Cardiac septum (tissue), 1 donor: Measurements from ENCODE around the gene MMP27. TPM values are rescaled to one million over a fixed set of nuclear protein-coding genes. Genes with fewer than 3 reads are reported as not detected.
"Not testable (repeated sequence)": the region's sequence is repeated elsewhere in the genome, so short reads cannot be mapped to it uniquely, and the experiment has no call there.

Source experiments
- DNase-seq: peaks from one replicate; pipeline ENCODE4 v3.0.0-alpha.2; 2020; ENCODE audit warnings: low spot score
- intact Hi-C: fragments of 100-400 bp; cut with DNase I; formaldehyde crosslinking; loops from one replicate; pipeline ENCODE4 v1.14.0; 2022
- long read RNA-seq: library from polyadenylated mRNA; unstranded; transcript quantifications from one replicate; pipeline ENCODE4 v2.0.0, GENCODE V29; 2021
- total RNA-seq: library from RNA; stranded (reverse); fragmentation: NEBNext Ultra II Directional; extraction: Animal tissue kit (Norgen Biotek cat#: 25700); gene quantifications from one replicate; pipeline ENCODE4 v1.2.1, GENCODE V29; 2021
- donor health status: DM: no; HTN: no; CAD: no.

The MMP27 gene, protein sequence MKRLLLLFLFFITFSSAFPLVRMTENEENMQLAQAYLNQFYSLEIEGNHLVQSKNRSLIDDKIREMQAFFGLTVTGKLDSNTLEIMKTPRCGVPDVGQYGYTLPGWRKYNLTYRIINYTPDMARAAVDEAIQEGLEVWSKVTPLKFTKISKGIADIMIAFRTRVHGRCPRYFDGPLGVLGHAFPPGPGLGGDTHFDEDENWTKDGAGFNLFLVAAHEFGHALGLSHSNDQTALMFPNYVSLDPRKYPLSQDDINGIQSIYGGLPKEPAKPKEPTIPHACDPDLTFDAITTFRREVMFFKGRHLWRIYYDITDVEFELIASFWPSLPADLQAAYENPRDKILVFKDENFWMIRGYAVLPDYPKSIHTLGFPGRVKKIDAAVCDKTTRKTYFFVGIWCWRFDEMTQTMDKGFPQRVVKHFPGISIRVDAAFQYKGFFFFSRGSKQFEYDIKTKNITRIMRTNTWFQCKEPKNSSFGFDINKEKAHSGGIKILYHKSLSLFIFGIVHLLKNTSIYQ
- total RNA-seq, result not detected
- long read RNA-seq, result 0 reads

DNA sequence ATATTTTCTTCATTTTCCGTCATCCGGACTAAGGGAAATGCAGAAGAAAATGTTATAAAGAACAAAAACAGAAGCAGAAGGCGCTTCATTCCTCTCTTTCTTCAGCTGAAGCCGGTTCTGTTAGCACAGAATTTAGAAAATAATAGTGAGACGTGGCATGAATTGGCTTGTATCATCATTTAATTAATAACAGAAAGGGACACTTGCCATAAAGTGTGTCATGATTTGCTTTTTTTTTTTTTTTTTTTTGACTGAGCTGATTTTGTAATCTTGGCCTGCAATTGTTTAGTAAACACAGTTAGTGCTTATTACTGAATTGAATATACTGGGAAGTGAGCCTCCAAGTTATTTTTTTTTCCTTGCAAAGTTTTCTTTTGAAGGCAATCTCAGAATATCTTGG is at the start of gene MMP27:
TSS of gene MMP27 (minus strand) at position 144 of the 400 bp plus-strand sequence. CDS start at position 89, 55 bp downstream.
- intact Hi-C loops, result no loop called here
- no peak for DNase-seq

DNA sequence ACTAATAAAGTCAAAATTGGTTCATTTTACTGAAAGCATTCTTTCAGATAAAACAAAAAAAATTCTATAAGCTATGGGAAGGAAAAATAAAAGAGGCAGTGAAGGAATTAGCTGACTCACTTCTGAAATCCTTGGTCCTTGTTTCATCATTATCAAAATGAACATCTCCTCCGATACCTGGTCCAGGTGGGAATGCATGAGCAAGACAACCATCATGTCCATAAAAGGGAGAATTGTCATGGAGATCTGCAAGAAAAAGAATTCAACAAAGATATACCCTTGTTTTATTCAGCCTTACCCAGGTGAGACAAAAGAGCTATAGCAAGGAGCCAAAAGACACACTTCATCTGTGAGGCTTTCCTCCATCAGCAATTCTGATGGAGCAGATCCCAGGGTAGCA is 47.7 kb upstream of the MMP27 start:
- no peak for DNase-seq
- intact Hi-C loops, result no loop called here

DNA sequence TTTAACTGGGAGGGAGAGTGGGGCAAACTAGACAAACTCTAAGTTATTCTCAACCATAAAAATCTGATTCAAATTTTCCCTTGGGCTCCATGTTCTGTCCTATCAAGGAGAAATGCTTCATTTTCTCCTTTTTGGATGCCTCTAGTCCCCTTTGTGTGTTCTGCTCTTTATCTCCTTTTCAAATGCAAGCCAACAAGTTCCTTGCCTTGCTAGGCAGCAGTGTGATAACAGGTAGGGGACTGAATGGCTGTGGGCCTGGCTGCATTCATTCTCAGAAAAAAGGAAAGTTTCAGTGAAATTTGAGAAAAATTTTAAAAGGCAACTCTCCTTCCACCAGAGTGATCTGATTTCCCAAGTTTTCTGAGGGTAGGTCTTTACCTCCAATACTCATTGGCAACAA is 46.1 kb upstream of the MMP27 start:
- intact Hi-C loops, result no loop called here

DNA sequence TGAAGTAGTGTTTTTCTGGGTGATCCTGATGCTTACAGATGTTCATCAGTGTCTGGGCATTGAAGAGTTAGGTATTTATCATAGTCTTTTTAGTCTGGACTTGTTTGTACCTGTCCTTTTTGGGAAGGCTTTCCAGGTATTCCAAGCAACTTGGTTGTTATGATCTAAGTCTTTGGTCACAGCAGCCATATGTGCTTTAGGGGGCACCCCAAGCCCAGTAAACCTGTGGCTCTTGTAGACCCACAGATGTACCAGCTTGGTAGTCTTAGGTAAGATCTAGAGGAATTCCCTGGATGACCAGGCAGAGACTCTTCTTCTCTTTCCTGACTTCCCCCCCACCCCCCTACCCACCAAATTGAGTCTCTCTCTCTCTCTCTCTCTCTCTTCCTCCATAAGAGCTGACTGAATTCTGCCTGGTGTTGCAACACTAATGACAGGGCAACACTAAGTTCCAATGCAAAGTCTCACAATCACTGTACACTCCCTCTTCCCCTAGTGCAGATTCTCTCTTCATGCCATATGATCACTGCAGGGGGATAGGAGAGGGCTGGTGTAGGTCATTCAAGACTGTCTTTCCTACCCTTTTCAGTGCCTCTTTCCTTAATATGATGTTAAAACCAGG is 43.6 kb upstream of the MMP27 start:
- no peak for DNase-seq
- intact Hi-C loops, result no loop called here

More for the DNA sequence above, 46.1 kb upstream of the MMP27 start:
- no peak for DNase-seq

DNA sequence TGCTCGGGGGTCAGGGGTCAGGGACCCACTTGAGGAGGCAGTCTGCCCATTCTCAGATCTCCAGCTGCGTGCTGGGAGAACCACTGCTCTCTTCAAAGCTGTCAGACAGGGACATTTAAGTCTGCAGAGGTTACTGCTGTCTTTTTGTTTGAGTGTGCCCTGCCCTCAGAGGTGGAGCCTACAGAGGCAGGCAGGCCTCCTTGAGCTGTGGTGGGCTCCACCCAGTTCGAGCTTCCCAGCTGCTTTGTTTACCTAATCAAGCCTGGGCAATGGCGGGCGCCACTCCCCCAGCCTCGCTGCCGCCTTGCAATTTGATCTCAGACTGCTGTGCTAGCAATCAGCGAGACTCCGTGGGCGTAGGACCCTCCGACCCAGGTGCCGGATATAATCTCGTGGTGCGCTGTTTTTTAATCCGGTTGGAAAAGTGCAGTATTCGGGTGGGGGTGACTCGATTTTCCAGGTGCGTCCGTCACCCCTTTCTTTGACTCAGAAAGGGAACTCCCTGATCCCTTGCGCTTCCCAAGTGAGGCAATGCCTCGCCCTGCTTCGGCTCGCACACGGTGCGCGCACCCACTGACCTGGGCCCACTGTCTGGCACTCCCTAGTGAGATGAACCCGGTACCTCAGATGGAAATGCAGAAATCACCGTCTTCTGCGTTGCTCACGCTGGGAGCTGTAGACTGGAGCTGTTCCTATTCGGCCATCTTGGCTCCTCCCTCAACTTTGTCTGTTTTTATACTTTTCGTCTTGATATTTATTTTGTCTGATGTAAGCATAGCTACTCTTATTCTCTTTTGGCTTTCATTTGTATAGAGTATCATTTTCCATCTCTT is 41.4 kb upstream of the MMP27 start:
- intact Hi-C loops, DNase-seq: not testable (repeated sequence)

DNA sequence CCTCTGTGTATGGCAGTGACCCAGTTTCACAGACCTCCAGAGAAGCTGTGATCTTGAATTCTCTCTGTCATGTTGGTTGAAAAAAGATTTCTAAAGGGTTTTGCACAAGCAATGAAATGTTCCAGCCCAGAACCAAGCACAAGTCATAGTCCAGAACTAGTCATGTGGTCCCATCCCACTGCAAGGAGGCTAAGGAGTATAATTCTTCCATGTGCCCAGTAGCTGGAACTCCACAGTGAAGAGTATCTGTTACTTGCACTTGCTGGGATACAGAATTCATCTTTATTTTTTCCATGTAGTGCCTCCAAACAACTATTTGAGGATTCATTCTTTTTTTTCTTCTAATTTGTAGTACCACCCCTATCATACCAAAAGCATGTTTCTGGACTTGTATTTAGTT is 29.1 kb upstream of the MMP27 start:
- intact Hi-C loops, result loop anchor here (5.0 kb wide), 1 partner anchor 208 kb away; no protein-coding TSS in a partner anchor

DNA sequence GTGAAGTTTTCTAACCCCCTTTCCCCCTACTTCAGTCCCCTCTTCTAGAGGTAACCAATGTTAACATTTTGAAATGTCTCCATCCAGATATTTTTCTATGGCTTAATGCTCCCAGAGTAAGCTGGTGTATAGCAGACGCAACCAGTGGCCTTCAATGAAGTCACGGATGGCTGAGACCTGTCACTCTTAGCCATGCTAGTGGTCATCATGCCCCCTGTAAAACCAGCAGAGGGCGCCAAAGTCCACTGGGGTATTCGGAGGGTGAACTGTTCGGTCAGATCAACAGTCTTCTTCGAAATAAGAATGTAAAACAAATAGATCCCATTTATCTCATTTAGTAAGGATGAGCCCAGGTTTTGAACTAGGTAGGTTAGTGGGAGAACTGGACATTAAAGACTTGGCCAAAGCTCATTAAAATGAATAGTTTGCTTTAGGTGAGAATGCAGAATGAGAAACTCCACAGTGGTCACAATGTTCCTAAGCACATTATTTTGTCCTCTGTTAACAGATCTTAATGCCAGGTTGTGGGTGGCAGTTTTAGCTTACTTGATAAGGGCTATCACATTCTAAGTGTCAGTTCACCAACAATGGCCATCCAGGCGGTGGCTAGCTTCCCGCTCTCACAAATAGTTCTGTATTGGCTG is 27.8 kb upstream of the MMP27 start:
- no peak for DNase-seq
- intact Hi-C loops, result loop anchor here (5.0 kb wide), 1 partner anchor 209 kb away; no protein-coding TSS in a partner anchor

More for the DNA sequence above, 29.1 kb upstream of the MMP27 start:
- no peak for DNase-seq

DNA sequence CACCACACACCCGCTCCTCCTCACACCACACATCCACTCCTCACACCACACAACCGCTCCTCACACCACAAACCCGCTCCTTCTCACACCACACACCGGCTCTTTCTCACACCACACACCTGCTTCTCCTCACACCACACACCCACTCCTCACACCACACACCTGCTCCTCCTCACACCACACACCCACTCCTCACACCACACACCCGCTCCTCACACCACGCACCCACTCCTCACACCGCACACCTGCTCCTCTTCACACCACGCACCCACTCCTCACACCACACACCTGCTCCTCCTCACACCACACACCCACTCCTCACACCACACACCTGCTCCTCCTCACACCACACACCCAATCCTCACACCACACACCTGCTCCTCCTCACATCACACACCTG is 25.4 kb upstream of the MMP27 start:
- DNase-seq, result not testable (repeated sequence)
- intact Hi-C loops, result loop anchor here (5.0 kb wide), 1 partner anchor 211 kb away; no protein-coding TSS in a partner anchor

DNA sequence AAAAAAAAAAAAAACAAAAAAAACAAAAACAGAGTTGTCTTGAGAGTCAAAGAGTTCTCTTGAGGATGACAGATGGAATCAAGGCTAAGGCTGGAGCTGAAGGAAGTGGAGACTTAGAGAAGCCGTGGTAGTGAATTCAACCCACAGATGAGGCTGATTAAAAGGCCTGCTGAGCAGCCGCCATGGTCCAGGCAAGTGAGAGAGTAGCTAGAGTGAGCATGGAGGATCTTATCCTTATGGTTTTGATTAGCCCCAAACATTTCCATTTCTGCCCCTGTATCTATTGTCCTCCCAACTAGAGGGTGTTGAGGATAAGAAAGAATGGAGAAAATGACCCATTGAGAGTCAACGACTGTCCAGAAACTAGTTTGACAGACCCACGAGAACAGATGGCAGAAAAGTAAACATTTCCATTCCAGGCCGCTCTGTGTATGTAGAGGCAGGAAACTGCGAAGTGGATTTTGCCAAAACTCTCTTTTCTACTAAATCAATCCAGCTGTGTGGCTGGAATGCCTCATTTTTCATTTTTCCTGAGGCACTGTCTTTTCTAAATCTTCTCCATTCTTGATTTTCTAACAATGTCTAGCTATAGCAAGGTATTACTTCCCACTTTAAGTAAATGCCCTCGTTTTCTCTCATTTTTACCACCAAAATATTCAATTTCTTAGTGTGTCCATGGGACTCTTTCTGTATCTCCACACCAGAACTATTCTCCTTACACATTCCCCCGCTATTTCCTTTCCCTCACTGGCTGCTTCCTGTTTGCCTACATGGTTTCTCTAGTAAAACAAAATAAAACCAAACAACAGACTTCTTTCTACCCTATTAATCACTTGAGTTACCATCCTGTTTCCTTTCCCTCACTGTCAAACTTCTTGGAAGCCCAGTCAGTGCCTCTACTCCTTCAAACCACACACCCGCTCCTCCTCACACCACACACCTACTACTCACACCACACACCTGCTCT is 24.6 kb upstream of the MMP27 start:
- no peak for DNase-seq
- intact Hi-C loops, result loop anchor here (5.0 kb wide), 1 partner anchor 212 kb away; no protein-coding TSS in a partner anchor

DNA sequence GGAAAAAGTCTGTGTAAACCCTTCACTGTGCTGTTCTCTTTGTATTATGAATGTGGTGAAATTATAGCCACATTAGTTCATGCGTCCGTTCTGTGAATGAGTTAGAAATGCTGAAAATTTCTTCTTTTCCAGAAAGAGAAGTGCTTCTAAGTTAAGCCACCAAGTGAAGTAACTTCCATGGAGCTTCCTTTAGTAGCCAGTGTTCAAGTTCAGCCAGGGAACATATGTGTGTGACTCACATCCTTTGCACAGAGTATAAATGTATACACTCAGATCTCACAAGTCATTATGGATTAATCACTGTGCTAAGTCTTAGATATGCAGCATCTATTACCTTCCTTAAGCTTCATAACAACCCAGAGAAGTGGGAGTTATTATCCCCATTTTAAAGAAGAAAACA is 22.3 kb upstream of the MMP27 start:
- DNase-seq, result no peak
- intact Hi-C loops, result no loop called here

DNA sequence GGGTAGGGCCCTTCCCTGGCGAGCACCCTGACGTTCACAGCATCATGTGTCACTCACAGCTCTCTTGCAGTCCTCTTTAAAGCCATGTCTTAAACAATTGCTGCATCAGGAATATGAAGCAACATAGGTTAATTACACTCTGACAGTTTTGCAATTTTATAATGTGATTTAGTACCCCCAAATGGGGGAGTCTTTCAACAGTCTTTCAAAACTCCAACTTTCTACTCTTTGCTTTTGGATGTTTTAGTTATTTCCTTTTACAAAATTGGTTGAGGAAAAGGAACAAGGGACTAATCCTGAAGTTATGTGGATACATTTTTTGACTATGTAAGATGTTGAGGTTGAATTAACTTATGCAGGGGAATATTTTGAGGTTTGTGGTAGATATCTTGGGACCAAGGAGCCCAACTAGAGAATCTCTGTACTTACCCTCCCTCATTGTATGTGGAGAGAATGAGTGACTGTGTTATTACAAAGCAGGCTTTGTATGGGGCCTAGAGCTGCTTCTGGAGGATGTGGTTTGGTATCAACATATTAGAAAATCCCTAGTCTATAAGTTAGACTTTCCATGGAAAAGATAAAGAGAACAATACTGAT is 19.4 kb upstream of the MMP27 start, which contains the start of gene MMP8:
TSS of gene MMP8 (minus strand) at position 51 of the 597 bp plus-strand sequence. CDS start 99 bp downstream, outside the sequence.
- intact Hi-C loops, result no loop called here

DNA sequence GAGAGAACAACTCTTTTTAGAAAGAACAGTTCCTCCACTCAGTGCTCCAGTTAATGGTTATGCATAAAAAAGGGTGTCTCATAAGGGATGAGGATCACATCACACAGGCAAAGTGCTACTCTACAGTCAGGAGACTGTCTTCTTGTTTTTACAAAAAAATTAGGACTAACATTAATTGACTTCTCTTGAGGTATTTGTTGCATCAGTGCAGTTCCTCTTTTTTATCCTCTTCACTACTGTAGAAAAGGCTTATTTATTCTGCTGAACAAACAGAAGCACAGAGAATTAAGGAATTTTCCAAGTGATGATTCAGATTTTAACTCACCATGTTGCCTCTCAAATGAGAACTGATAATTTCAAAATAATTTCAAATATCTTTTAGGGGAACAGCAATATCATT is 17.3 kb upstream of the MMP27 start:
- intact Hi-C loops, result no loop called here
- DNase-seq, result no peak

More for the DNA sequence above, 19.4 kb upstream of the MMP27 start, which contains the start of gene MMP8:
- DNase-seq, result no peak

DNA sequence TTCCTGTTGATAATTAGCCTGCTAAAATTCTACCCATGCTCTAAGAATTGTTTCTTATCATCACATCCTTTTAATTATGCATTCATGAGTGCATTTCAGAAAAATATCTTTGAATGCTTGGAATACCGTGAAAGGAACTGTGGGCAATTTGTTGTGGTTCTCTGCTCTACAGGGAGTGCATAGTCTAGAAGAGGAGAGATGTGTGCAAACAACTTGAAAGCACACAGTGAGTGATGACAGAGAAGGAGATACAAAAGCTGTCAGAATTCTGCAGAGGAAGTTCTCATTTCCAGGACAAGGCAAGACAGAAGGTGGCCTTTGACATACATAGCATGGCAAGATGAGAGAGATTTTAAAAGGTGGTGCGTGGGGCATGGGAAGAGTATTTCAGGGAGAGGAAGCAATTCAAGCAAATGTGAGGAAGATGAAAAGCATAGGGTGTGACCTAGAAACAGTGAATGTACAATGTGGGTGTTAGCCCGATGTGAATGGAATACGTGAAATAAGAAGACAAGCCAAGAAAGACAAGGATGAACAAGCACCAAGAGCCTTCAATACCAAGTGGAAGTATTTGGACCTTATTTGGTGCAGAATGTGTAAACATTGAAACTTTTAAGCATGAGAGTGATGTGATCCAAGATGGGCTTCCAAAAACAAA is 14.2 kb upstream of the MMP27 start:
- no peak for DNase-seq
- intact Hi-C loops, result no loop called here

DNA sequence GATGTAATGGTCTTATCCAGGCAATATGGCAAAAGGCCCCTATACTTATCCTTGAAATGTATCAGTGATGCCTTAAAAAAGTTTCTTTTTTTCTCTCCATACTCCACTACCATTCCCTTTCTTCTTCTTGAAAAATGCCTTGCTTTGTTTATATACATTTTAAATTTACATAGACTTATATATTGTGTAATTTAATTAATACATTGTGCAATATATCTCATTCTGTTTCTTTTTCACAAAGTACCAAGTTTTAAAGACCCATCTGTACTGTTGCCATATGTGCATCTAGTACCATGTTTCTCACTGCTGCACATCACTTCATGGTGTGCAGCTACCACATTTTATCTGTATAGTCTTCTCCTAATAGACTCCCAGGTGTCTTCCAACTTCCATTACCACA is 11.7 kb upstream of the MMP27 start:
- intact Hi-C loops, result no loop called here
- DNase-seq, result no peak

DNA sequence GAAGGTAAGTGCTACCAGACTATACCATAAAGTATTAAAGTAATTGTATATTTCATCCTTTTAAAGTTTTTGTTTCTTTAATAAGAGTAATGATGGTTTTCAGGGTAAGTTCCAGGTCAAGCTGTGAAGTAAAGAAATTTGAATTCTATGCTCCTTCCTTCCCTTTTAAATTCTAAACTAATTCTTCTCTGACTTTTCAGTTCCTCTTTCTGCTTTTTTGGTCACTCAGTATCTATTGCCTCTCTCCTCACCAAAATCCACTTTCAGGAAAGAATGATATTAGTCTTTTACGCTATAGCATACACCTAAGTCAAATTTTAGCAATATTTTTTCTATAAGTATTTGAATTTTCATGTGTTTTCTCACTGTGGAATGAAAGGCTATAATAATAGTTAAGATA is 11.0 kb upstream of the MMP27 start:
- no peak for DNase-seq
- intact Hi-C loops, result no loop called here

DNA sequence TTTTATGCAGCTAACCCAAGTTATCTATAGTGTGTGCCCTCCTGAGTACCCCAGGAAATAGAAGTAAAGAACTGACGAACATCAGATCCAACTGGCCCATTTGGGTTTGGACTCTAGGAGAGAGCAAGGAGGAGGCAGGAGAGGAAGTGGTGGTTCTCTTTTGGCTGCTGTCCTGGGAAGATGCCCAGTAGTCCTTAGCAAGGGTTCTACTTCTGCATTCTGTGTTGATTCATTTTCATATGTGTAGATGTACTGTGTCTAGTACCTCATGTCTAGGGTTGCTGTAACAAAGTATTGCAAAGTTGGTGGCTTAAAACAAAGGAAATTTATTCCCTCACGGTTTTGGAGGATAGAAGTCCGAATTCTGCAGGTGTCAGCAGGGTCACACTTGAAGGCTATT is 6.6 kb upstream of the MMP27 start:
- no peak for DNase-seq
- intact Hi-C loops, result no loop called here
